Ovary (tissue), 9 donors: ENCODE results near the gene FREY1. TPM values are rescaled to one million over a fixed set of nuclear protein-coding genes. Genes with fewer than 3 reads are reported as not detected.

Experiments
- DNase-seq, 5 donors: peaks; one replicate each; pipeline ENCODE4 v3.0.0-alpha.2; 2019 to 2020
- H3K27ac ChIP-seq, 2 donors: fragments of 200-600 bp; one replicate each; pipeline versions ENCODE4 v1.5.1 to v1.8.0; 2019 to 2022
- H3K27me3 ChIP-seq: fragments of 200-600 bp; one replicate; pipeline ENCODE4 v1.8.0; 2022
- H3K36me3 ChIP-seq: fragments of 200-600 bp; sonication (generic); one replicate; pipeline ENCODE4 v1.5.1; 2019
- H3K4me1 ChIP-seq: one replicate; pipeline ENCODE4 v1.8.1; 2013; ENCODE audit warnings: mild to moderate bottlenecking, moderate library complexity; ENCODE audit not compliant: insufficient read depth
- H3K4me3 ChIP-seq: fragments of 200-600 bp; sonication (generic); one replicate; pipeline ENCODE4 v1.5.1; 2017
- H3K9me3 ChIP-seq, 2 donors: fragments of 200-600 bp in 1 of 2; sonication (generic) in 1 of 2; one replicate each; pipeline versions ENCODE4 v1.5.1 to v1.8.1; 2013 to 2019; ENCODE audit warnings: mild to moderate bottlenecking in 1 of 2, moderate library complexity in 1 of 2
- CTCF ChIP-seq, 3 donors: fragments of 450-650 bp in 2 of 3; fragments of 200-600 bp in 1 of 3; IDR thresholded peaks; one replicate each; pipeline versions ENCODE4 v1.5.1 to v1.8.0; 2016 to 2022; ENCODE audit warnings: antibody characterized with exemption in 3 of 3, mild to moderate bottlenecking in 1 of 3
- EP300 ChIP-seq: sonication (generic); formaldehyde crosslinking; IDR thresholded peaks from one replicate; pipeline ENCODE4 v1.6.1; 2017; ENCODE audit warnings: antibody characterized with exemption
- POLR2A ChIP-seq: fragments of 450-650 bp; IDR thresholded peaks from one replicate; pipeline ENCODE4 v1.6.1; 2017; ENCODE audit warnings: antibody characterized with exemption, mild to moderate bottlenecking, moderate library complexity
- WGBS, 3 donors: extraction: QIAGEN DNeasy Blood & Tissue Kit in 1 of 3; methylation state at CpG; one replicate each; pipeline versions ENCODE4 v1.1.5 to v1.1.7; 2013 to 2017; 5-methylcytosine and 5-hydroxymethylcytosine counted together
- intact Hi-C, 4 donors: fragments of 100-400 bp; cut with DNase I; formaldehyde crosslinking; loops; one replicate each; pipeline versions ENCODE4 v1.11.0 to v1.15.1; 2022 to 2023
- polyA plus RNA-seq, 2 donors: library from polyadenylated mRNA; stranded (reverse); fragments of 200-250 nt in 1 of 2; fragments of 350-450 nt in 1 of 2; fragmentation: Illumina TruSeq in 1 of 2; extraction: RNeasy Lipid Tissue Mini Kit (QIAGEN cat#74804) in 1 of 2; gene quantifications; one replicate each; pipeline ENCODE4 v1.2.3, GENCODE V29; 2013 to 2014
- total RNA-seq, 7 donors: library from RNA; depleted of rRNA in 2 of 7; stranded (reverse); fragments of >200 nt in 2 of 7; fragmentation: NEBNext Ultra II Directional in 3 of 7; extraction: Animal tissue kit (Norgen Biotek cat#: 25700) in 3 of 7; gene quantifications; one replicate each; pipeline versions ENCODE4 v1.1.0 to v1.2.4, GENCODE V29; 2016 to 2023
- donor health status: DM: no; HTN: no; CAD: no; lungs with moderate emphysema.
- donor health status: DM: no; HTN: no; CAD: no.
- donor health status: Bipolar disorder and iron deficiency.
- donor health status: DM: yes; HTN: yes; CAD: no.
- donor health status: DM: no; HTN: no; CAD: no.
- donor health status: DM: yes; HTN: yes; CAD: no.

The FREY1 gene
- total and polyA plus RNA-seq, 9 donors, result 0.23 to 1.6 (median 0.66) TPM; not detected in 2

DNA sequence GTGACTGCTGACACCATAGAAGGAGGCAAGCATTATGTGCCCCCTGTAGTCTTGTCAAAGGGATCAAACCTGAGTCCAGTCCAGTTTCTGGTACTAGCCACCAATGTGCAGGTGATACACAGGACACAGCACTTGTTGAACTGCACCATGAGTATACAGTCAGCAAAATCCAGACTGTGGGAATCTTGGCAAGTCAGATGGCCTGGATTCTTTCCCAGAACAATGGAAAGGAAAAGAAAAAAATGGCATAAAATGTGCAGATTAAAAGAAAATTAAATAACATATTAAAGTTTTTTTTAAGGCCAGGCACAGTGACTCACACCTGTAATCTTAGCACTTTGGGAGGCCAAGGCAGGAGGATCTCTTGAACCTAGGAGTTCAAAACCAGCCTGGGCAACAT, 43.0 kb downstream of the FREY1 start:
- no peak for DNase-seq
- no peak overlapping the region for H3K27ac ChIP-seq
- H3K36me3 ChIP-seq, result no peaks in the 10 kb centered on the region
- no peak for TF ChIP-seq CTCF (IDR thresholded peaks at IDR 0.05)
- no peak for TF ChIP-seq POLR2A
- no peak for TF ChIP-seq EP300
- no peak overlapping the region for H3K4me3 ChIP-seq
- no peaks in the 10 kb centered on the region for H3K9me3 ChIP-seq
- H3K27me3 ChIP-seq, result no peaks in the 10 kb centered on the region
- intact Hi-C loops, result no loop called here
- peaks cover 10% of the 10 kb centered on the region for H3K4me1 ChIP-seq

GRCh38 chr11:45860764-45861510, 46.1 kb downstream of the FREY1 start:
- no peak for DNase-seq
- 86 to 91% (median 90%) methylated on average over 10 of the region's 10 CpGs for WGBS, 3 donors
- Histone ChIP-seq H3K4me1 (peaks cover 27% of the 10 kb centered on the region), H3K27me3 (no peaks in the 10 kb centered on the region), H3K36me3 (no peaks in the 10 kb centered on the region), H3K4me3 (no peak overlapping the region), H3K9me3 (no peaks in the 10 kb centered on the region), H3K27ac (peak overlapping the region in 1 of 2 donors; percentile 60)
- intact Hi-C loops, result no loop called here
- TF ChIP-seq POLR2A (no peak), EP300 (no peak), CTCF (IDR thresholded peaks at IDR 0.05) (no peak)

- intact Hi-C loops, result no loop called here
- DNase-seq, result no peak
- TF ChIP-seq EP300 (no peak), CTCF (IDR thresholded peaks at IDR 0.05) (no peak), POLR2A (no peak)
- 82 to 94% (median 85%) methylated on average over 5 of the region's 5 CpGs for WGBS, 3 donors
- Histone ChIP-seq H3K36me3 (no peaks in the 10 kb centered on the region), H3K4me1 (peaks cover 27% of the 10 kb centered on the region), H3K27ac (peak overlapping the region in 1 of 2 donors; percentile 60), H3K4me3 (no peak overlapping the region), H3K9me3 (no peaks in the 10 kb centered on the region), H3K27me3 (no peaks in the 10 kb centered on the region)
These were observed 46.7 kb downstream of the FREY1 start for GRCh38 chr11:45860348-45860747.

GRCh38 chr11:45859661-45860140, 47.4 kb downstream of the FREY1 start:
- TF ChIP-seq CTCF (IDR thresholded peaks at IDR 0.05) (no peak), POLR2A (no peak), EP300 (no peak)
- Histone ChIP-seq H3K9me3 (no peaks in the 10 kb centered on the region), H3K36me3 (no peaks in the 10 kb centered on the region), H3K27ac (peak overlapping the region in 1 of 2 donors; percentile 60), H3K27me3 (no peaks in the 10 kb centered on the region), H3K4me3 (no peak overlapping the region), H3K4me1 (peaks cover 27% of the 10 kb centered on the region)
- peak; percentile 93 to 97 (median 95) for DNase-seq
- WGBS, 3 donors, result 3 to 7% (median 6%) methylated on average over 12 of the region's 12 CpGs
- intact Hi-C loops, result no loop called here
